DMS 273 (cell line): ENCODE results near the gene HOXB5.
A peak's percentile ranks its signal among the peaks of the same experiment; 100 is the strongest.

ENCODE experiments used
- DNase-seq: peaks from one replicate; lab custom pipeline; 2025; ENCODE audit not compliant: unreplicated experiment; lab: John Stamatoyannopoulos, UW

Gene HOXB5

DNA sequence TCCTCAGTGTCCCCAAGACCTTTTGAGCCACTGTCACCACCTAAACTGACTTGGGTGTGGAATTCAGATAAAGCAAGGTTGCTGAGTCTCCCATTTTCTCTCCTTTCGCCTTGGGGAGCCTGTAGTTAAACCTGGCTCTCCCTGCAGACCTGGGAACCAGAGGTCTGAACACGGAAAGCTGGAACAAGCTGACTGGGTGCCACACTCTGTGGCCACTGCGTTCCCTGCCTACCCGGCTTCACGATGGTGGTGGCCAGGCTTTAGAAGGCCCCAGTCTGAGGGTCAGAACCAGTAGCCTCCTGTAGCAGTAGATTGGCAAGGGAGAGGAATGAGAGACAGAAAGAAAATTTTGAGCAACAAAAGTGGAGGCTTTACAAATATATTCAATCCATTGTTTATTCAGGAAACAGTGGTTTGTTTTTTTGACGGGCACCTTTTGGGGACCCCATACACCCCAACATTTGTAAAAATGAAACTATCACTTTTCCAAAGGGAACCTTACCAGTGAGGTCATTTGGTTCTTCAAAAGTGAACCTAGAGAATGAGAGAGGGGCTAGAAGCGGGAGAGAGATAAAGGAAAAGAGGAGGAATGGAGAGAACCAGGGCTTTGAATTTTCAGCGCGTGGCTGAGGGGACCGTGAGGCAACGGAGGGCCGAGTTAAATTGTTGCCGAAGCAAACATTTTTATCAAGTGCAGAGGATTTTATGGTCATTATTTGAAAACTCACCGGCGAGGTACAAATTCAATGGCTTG, 23.3 kb upstream of the HOXB5 start:
- DNase-seq = no peak

DNA sequence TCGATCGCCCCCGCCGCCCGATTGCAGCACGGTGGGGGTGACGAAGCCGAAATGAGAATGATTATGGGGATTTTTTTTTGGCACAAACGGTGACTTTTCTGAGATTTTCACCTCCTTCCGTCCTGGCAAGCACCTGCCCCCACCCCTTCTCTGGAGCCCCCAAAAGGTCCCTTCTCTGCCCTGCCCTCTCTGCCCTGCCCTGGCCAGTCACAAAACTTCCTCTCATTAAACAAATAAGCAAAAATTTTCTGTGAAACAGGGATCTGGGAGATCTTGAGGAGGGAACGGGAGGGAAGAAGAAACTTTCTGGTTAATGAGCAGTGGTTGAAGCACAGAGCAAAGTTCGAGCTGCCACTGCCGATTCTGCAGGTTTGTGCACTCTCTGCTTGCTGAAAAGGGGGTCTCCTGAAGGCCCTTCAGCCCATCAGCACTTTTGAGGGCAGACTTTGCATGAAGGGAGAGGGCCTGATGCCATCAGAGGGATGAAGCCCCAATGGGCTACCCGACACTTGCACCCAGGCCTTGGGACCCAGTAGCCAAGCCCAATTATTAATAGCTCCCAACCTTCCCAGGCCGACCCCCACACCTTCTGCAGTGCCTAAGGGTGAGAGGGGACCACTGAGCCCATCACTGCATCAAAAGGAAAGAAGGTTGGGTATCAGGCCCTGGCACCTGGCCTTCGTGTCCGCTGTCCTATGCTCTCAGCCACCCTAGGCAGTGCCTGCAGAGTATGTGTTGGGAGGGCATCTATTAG, 22.6 kb upstream of the HOXB5 start:
- no peak for DNase-seq

DNA sequence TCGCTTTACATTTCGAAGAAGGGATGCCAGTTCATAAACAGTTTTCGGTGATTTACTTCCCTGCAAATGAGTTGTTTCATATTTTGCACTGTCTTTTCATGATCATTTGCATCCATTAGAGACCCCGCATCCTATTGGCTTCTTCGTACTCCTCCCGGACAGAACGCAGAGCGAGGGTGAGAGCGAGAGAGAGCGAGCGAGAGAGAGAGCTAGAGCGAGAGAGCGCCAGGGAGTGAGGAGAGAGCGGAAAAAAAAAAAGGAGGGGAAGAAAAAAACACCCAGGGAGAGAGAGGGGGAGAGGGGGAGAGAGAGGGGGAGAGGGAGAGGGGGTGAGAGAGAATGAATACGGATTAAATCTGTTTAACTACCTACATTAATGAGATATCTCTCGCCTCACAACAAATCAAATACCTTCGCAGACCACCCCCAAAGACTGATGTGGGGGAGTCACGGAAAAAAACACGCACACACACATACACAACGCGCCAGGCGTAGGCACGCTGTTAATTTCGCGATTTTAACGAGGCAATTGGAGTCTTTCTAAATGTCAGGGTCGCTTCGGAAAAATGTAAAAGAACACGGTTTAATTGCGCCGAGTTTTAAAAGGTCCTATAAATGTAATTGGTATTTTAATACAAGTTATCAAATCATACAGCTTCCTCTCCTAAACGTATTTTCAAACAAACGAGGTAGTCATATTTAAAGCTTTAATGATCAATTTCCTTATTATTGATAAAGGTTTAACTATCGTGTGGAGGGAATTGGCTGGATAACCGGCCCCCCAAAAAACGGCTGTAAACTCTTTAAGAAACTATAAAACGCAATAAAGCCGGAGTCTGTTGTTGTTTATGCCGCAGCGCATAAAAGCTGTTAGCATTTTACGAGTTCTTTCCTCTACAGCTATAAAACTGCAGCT, 21.7 kb upstream of the HOXB5 start, which contains the start of gene HOXB8:
Gene HOXB8 (minus strand): TSS at position 246 of the 916 bp plus-strand sequence. CDS start 588 bp downstream, outside the sequence.
- DNase-seq = no peak

DNA sequence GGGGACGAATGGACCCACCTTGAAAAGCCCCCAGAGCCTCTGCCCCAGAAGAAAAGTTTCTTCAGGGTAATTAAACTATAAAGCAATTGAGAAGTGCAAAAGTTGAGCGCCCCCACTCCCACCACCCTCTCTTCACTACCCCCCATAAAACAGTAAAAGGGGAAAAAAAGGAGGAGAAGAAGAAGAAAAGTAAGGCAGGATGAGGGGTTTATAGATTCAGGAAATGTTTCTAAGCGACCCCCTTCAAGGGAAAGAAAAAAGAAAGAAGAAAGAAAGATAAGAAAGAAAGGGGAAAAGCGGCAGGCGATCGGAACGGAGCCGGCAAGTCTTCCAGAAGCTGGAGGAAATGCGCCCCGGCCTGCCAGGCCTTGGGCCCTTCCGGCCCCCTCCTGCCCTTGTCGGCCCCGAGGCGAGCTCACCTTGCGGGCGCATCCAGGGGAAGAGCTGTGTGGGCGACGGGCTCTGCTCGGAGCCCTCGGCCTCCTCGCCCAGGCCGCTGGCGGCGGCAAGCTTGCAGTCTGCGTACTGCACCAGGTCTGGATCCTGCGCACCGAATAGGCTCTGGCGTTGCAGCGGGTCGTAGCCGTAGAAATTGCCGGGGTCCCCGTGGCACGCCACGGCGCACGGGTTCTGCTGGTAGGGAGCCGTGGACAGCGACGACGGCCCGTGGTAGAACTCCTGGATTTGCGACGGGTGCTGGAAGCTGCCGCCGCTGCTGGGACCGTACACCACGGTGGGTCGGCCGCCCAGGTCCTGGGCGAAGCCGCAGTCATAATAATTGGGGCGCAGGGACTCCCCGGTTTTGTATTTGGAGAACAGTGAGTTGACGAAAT, 20.5 kb upstream of the HOXB5 start:
- DNase-seq = no peak

DNA sequence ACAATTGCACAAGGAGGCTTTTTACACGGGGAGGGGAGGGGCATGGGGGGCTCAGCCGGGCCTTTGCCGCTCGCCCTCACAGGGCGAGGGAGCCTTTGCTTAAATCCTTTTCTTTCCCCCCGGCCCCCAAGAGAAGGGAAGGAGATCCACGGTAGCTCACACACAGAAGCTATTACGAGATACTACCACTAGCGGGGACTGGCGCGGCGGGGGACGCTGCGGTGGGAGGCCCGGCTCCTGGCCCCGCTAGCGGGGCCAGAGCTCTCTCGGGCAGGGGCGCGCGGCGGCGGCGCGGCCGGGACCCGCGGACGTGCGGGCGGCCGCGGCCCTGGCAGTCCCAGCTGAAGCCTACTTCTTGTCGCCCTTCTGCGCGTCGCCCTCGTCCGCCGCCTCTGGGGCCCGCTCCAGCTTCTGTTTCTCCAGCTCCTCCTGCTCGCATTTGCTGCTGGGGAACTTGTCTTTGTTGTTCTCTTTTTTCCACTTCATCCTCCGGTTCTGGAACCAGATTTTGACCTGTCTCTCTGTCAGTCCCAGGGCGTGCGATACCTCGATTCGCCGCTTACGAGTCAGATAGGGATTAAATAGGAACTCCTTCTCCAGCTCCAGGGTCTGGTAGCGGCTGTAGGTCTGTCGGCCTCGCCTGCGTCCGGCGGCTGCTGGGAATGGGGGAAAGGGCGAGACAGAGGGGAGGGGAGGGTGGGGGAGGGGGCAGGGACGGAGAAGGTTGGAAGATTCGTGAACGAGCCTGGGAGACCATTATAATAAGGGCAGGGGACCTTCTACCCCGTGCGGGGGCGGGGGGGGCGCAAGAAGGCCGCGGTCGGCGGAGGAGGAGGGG, 19.5 kb upstream of the HOXB5 start:
- DNase-seq = peak; percentile 48

DNA sequence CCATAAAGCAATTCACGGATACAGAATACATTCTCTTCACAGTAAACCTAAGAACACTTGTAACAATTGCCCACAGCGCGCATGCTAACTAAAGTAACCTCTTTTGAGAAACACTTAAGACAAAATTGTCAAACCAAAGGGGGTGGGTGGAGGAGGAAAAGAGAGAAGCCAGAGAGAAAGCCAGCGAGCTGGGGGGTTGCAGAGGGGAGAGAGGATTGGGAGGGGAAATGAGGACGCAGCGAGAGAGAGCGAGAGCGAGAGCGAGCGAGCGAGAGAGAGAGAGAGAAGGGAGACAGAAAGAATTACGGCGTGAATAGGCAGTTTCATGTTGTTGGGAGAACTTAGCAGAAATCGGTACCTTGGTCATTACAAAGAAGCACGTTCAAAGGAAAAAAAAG, 18.9 kb upstream of the HOXB5 start:
- DNase-seq = no peak

GRCh38 chr17:48611681-48612455, 18.3 kb upstream of the HOXB5 start:
- no peak for DNase-seq

DNA sequence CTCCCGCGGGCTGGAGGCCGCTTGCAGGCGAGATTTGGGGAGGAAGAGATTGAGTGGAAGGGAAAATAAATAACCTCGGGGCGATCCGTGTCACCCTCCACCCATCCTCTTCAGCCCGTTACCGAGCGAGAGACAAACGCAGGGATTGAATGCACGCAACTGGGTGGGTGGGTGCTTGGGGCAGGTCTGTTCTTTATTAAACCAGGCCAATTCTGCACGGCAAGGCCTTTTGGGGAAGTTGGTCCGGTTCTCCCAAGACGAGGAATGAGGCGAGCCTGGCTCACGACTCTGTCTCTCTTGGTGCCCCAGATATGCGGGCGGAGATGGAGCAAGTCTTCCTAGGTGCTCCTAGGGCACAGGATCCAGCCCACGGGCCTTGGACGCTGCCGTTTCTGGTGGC, 17.6 kb upstream of the HOXB5 start:
- DNase-seq = no peak

- DNase-seq = peak; percentile 61
These were observed 17.0 kb upstream of the HOXB5 start, which contains the start of gene HOXB7 for GRCh38 chr17:48610282-48611211. HOXB7 (minus strand) TSS chr17:48611017; CDS start chr17:48610918, 99 bp downstream.

GRCh38 chr17:48609759-48610281, 16.2 kb upstream of the HOXB5 start:
- DNase-seq = peak; percentile 37

DNA sequence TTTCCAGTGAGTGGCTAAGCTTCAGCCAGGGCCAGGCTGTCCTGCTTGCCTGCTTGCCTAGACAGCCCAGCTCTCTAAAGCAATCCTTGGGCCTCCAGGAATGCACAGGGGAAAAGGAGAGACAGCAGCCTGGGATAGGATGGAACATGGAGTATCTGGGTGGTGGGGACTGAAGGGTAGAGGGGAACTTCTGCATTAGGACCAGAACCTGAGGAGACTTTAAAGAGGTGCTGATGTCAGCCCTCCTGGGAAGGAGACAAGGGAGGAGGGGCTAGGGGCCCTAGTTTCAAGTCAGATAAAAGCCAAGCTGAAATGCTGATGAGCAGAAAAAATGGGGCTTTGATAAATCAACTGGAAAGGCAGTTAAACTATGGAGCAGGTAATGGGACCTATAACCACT, 15.5 kb upstream of the HOXB5 start:
- DNase-seq = no peak

DNA sequence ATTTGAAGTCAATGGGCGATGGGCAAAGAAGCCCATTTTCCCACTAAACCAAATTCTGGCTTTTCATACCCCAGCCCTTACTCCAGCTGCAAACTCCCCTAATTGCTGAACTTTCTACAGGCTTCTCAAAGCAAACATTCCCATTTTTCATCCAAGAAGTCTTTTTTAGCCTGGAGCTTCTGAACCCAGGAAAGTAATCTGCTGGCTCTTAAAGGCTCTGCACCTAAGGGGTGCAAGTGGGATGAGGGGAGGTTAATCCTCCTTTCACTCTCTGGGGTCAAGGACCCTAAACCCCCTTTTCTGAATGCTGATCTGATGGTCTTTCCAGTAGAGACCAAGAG, 14.9 kb upstream of the HOXB5 start:
- DNase-seq = no peak

GRCh38 chr17:48606892-48607614, 13.5 kb upstream of the HOXB5 start:
- no peak for DNase-seq

GRCh38 chr17:48605991-48606891, 12.7 kb upstream of the HOXB5 start:
- no peak for DNase-seq

- DNase-seq = no peak
These were observed 11.9 kb upstream of the HOXB5 start for GRCh38 chr17:48605409-48605919.
